Prostate gland (tissue), 2 donors: ENCODE data around the gene FBRSL1.

Source experiments
- CTCF ChIP-seq, 4 experiments: fragments of 200-600 bp in 2 of 4; fragments of 450-650 bp in 2 of 4; sonication (generic) in 2 of 4; IDR thresholded peaks; 1 replicate in 3 of 4; 2 replicates in 1 of 4; pipeline ENCODE4 v1.5.1; 2016 to 2019; ENCODE audit warnings: antibody characterized with exemption in 4 of 4, mild to moderate bottlenecking in 2 of 4, moderate library complexity in 2 of 4
- POLR2A ChIP-seq: fragments of 450-650 bp; IDR thresholded peaks from one replicate; pipeline ENCODE4 v1.6.1; 2016; ENCODE audit warnings: antibody characterized with exemption, mild to moderate bottlenecking

GRCh38 chr12:132505105-132505851 is 15.3 kb downstream of the FBRSL1 start:
- no peak for TF ChIP-seq POLR2A
- no peak for TF ChIP-seq CTCF (IDR thresholded peaks at IDR 0.05)
